IPS-NIHi7 (cell line): ENCODE measurements around the gene OR2S2.
A peak's percentile ranks its signal among the peaks of the same experiment; 100 is the strongest.
"Not testable (repeated sequence)": the region's sequence is repeated elsewhere in the genome, so short reads cannot be mapped to it uniquely, and the experiment has no call there.

Experiments
- DNase-seq: peaks from one replicate; pipeline ENCODE4 v3.0.0; 2012; ENCODE audit warnings: mixed read lengths; ENCODE audit errors: extremely low spot score

Gene OR2S2

DNA sequence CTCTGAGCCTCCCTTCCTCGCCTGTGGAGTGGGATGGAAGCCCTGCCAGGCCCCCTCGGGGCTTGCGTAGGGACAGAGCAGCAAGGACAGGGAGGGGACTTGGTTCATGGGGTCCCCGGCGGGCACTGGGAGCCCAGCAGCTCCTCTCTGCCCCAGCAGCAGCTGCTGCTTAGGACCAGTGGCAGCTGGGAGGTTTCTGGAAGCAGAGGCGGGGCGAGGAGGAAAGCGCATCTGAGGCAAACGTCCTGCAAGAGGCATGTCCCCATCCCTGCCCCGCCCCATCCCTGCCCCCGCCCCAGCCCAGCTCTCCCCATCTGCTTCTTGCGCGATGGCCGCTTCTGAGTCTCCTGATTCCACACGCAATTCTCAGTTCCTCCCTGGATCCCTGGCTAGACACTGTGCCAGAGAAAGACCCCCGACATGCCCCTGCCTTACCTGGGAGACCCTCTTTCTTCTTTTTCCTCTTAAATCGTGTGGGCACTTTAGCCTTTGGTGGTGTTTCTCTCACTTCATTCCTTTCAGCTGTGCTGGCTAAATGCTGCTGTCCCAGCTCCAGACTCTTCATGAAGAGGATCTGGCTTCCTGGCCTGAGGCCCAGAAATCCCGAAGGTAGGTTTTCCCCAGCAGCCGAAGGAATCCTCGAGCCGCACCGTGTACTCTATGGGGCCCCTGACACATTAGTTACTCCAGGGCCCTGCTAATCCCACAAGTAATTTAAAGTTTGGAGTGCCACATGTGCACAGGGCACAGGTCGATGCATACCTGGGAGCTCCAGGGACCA is 4.4 kb upstream of the OR2S2 start:
- peak; percentile 51 for DNase-seq

- no peak for DNase-seq
These were observed 2.2 kb upstream of the OR2S2 start for GRCh38 chr9:35960039-35960655.

- no peak for DNase-seq
These were observed 1.3 kb downstream of the OR2S2 start for GRCh38 chr9:35956651-35957050.

GRCh38 chr9:35954942-35955546 is 2.9 kb downstream of the OR2S2 start:
- peak; percentile 72 for DNase-seq

- no peak for DNase-seq
These were observed 5.3 kb downstream of the OR2S2 start for GRCh38 chr9:35952526-35953191.

GRCh38 chr9:35951736-35952135 is 6.2 kb downstream of the OR2S2 start:
- no peak for DNase-seq

DNA sequence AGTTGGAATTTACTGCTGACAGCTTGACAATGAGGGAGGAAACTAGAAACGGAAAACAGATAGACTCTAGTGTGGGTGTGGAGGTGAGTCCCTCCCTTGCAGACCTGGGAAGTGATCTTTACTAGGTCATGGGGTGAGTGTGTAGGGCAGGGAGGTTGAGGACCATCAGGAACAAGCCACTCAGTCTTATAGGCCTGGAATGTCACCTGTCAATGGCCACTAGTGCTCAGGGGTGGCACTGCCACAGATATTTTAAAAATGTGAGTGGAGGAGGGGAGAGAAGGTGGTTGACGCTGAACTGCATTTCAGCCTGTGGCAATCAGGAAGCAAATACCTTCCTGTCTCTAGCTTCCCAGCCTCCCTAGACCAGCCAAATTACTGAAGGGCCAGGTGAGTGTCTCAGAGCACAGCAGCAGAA is 9.0 kb downstream of the OR2S2 start:
- no peak for DNase-seq

DNA sequence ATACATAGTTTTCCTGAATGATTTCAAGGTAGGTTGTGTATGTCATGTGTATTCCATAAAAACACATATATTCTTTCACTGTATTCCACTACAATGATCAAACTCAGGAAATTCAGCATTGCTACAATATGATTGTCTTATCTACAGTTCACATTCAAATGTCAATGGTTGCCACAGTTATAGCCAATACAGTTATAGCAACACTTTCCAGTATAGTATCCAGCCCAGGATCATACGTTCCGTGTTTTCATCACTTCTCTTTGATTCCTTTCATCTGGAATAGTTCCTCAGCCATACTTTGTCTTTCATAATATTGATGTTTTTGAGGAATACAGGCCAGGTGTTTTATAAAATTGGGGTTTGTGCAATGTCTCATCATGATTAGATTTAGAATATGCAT is 9.5 kb downstream of the OR2S2 start:
- DNase-seq, result no peak

DNA sequence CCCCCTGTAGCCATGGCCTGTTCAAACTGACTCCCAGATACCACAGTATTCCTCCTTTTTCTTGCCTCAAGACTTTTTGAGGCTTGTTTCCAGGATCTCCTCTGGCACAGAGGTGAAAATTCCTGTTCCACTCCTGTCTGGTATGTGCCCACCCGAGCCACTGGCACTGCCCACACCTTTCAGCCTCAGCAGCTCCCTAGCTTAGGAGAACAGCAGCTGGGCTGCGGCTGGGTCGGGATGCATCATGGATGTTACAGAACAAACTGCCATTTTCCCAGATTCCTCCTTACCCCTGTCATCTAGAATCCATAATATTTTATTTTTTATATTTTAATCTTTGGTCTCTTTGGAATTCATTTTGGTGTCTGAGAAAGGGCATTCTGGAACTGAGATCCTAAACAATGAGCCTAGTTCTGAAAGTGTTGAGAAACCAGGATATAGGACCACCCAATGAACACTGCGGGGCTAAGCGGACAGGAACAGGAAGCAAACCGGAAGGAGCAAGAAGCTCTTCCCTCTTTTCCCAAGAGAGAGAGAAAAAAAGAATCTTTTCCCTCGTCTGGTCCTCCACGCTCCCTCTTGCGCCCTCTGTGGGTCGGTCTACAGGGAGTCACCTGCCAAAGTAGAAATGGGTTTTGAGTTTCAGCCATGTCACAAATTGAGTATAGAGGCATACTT is 12.5 kb downstream of the OR2S2 start:
- peak; percentile 92 for DNase-seq

DNA sequence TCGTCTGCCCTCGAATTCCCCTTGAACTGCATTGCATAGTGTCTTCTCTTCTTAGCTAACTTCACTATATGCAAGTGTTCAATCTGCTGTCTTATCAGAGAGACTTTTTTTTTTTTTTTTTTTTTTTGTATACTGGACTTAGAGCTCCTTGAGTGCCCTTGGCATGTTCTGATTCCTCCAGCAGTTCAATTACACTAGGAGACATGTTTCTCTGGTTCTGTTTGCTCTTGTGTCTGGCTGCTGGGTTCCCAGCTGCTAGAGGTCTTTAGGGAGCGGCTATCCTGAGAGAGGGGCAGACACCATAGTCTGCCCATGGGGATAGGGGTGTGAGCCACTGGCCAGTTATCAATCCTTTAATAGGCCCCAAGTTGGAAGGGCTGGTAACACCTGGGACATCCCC is 13.1 kb downstream of the OR2S2 start:
- no peak for DNase-seq

DNA sequence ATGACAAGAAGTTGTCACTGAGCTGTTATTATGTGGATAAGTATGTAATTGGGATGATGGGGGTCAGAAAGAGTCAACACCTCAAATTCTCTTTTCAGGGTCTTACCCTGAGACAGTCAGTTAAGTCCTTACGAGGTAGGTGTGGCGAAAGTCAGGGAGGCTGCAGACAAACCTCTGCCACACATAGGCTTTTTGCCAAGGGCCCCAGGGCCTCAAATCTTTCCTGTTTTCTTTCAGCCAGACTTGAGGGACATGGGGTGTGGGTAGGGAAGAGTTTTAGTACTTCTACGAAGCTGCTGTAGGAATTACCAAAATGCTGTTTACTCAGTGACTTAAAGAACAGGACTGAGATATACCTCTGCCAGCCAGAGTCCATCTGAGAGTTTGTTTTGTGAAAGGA is 13.8 kb downstream of the OR2S2 start:
- DNase-seq, result no peak

DNA sequence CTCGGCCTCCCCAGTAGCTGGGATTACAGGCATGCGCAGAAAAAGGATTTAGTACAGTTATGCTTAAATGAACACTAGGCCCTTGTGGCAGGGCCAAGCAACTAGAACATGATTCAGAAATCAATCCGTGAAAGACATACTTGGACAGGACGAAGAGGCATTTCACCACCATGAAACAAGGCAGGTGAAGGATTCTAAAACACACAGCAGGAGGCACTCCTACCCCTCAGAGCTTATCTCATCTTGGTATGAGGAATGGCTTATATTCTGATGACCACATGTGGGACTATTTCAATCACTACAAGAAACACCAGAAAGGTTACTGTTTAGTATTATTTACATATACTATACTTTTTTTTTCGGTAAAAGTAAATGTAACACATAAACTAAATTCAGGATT is 15.7 kb downstream of the OR2S2 start:
- DNase-seq, result no peak

GRCh38 chr9:35940458-35941407 is 17.2 kb downstream of the OR2S2 start:
- no peak for DNase-seq

GRCh38 chr9:35939679-35940250 is 18.2 kb downstream of the OR2S2 start:
- no peak for DNase-seq

DNA sequence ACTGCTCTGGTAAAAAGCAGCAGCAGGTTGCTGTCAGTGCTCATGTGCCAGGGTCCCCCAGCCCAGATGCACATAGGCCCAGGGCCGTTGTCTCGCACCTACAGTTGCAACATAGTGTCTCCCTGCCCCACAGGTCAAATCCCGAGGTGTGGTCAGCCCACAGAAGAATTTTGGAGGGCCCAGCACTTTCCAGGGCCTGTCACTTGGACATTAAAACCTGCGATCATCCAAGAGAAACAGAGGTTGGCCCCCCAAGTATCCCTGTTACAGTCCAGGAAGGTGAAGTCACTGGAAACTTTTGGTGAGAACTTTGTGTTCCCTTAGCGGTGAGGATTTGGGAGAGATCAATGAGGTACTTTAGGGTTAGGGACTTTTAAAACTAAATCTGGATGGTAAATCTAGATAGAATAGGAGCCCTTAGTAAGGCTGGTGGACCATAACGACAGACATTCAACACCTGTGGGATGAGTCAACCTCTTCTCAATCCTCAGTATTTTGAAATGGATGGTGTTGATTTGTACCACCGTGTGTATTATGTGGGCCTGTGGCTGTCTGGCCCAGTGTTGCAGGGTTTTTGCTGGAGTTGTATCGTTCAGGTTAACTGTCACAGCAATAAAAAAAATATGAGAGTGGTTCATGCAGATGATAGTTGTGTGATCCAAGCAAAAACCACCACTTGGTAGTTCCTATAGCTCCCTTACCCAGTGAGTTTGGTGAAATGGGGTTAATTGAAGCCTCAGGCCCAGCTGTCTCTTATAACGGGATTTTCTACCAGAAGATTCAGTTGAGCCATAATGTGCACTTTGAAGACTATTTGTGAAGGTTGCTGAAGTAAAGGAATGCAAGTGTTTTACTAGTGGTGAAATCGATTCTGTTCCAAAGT is 19.2 kb downstream of the OR2S2 start:
- DNase-seq, result no peak

DNA sequence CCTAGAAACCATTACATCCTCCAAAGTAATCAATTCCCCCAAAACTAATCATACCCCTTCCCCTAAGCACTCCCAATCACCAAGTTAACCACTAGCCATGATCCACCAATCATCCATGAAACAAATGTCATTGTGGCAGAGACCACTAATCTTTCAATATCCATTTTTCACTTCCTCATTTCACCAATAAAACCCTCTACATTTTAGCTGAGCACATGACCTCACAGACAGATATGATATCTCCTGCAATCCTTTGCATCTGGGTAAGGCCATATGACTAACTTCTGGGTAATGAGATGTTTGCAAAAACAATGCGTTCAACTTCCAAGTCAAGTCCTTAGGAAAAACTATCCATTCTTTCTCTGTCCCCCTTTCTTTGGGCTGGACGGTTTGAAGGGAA is 20.7 kb downstream of the OR2S2 start:
- no peak for DNase-seq

DNA sequence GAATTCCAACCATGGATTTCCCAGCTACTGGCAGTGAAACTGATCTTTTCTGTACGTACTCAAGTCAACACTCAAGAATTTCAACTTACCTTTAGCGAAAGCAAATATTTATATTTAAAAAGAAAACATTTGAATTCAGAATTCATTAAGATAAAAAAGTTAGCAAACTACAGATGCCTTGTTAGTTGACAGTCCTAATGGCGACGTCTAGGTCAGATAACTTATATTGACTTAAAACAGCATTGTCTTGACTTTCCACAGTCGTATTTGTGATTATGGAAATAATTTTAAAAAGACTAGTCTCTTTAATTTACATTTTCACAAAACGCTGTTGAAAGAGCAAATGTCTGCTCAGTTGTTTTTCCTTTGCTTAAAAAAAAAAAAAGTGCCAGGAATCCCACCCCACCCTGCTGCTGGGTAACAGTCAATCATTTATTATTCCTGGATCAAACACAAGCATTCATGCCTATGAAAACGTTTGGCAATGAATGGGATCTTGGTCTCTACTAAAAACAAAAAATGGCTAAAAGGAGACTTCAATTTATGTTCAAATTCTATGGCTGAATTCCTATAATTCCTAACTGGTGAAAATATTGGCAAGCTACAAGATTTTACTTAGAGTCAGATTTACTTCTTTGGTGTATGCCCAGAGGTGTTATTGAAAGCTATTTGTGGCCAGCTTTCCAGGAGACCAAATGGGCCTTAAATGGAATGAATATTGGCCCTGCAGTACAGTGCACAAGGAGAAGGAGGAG is 22.0 kb downstream of the OR2S2 start:
- DNase-seq, result no peak

DNA sequence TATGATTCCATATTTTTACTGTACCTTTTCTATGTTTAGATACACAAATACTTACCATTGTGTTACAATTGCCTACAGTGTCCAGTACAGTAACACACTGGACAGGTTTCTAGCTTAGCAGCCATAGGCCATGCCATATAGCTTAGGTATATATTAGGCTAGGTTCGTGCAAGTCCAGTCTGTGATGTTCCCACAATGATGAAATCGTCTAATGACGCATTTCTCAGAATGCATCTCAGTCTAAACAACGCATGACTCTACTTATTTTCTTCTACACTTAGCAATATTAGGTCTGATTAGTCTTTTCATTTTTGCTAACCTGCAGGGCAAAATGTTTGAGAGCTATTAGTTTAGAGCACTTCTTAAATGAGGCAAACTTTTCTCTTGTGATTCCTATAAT is 22.7 kb downstream of the OR2S2 start:
- DNase-seq, result no peak

GRCh38 chr9:35934069-35934468 is 23.9 kb downstream of the OR2S2 start:
- not testable (repeated sequence) for DNase-seq
